Uterus (tissue), 2 donors: ENCODE measurements around the gene ISG15.

ENCODE experiments used
- CTCF ChIP-seq, 4 experiments: fragments of 200-600 bp in 2 of 4; fragments of 450-650 bp in 2 of 4; sonication (generic) in 2 of 4; IDR thresholded peaks; one replicate each; pipeline ENCODE4 v1.5.1; 2016 to 2019; ENCODE audit warnings: antibody characterized with exemption in 4 of 4, mild to moderate bottlenecking in 2 of 4, moderate library complexity in 1 of 4
- POLR2A ChIP-seq, 2 donors: fragments of 450-650 bp; IDR thresholded peaks; one replicate each; pipeline ENCODE4 v1.6.1; 2016; ENCODE audit warnings: antibody characterized with exemption in 2 of 2, mild to moderate bottlenecking in 1 of 2, moderate library complexity in 1 of 2

GRCh38 chr1:1041873-1042272, 28.6 kb downstream of the ISG15 start:
- TF ChIP-seq POLR2A (IDR thresholded peaks at IDR 0.05) (no peak), CTCF (IDR thresholded peaks at IDR 0.05) (no peak)
